ENCODE measurements around the gene OR1D5.

The OR1D5 gene

GRCh38 chr17:3035256-3035967 lies 28.0 kb downstream of the OR1D5 start:
- no peak for DNase-seq

GRCh38 chr17:3034578-3034920 lies 28.9 kb downstream of the OR1D5 start:
- WGBS (ENCODE audit: extremely low coverage, insufficient coverage, low lambda C conversion rate), result no CpG with 5 or more reads among the region's 9 CpGs

More at GRCh38 chr17:3035256-3035967, 28.0 kb downstream of the OR1D5 start:
- Histone ChIP-seq H2AK5ac (ENCODE audit: low read length) (no peak overlapping the region), H4K5ac (ENCODE audit: low read length) (no peak overlapping the region), H3K23ac (ENCODE audit: low read length) (no peak overlapping the region), H2BK5ac (ENCODE audit: low read length) (no peak overlapping the region), H4K8ac (ENCODE audit: low read depth, low read length) (no peak overlapping the region), H3K79me1 (ENCODE audit: low read length) (no peaks in the 10 kb centered on the region), H3K4me3 (ENCODE audit: low read length) (no peak overlapping the region), H3K36me3 (ENCODE audit: control insufficient read depth, insufficient read depth, low read length) (no peaks in the 10 kb centered on the region), H3K18ac (ENCODE audit: low read length) (no peak overlapping the region), H3K56ac (ENCODE audit: low read length) (no peak overlapping the region), H3K4me1 (ENCODE audit: control insufficient read depth, low read depth, low read length) (no peaks in the 10 kb centered on the region), H3K4me2 (ENCODE audit: low read length) (no peak overlapping the region), H2BK120ac (ENCODE audit: low read depth, low read length) (no peak overlapping the region), H3K4ac (ENCODE audit: low read depth, low read length) (no peak overlapping the region), H2BK15ac (replicated peaks; ENCODE audit: low read depth) (no peak overlapping the region), H3K9ac (ENCODE audit: low read length) (no peak overlapping the region), H3K27ac (ENCODE audit: low read depth, low read length) (no peak overlapping the region), H3K27me3 (ENCODE audit: insufficient read depth, low read length, poor library complexity) (no peaks in the 10 kb centered on the region), H3K79me2 (ENCODE audit: control insufficient read depth, insufficient read depth, low read length) (no peaks in the 10 kb centered on the region)
- no CpG with 5 or more reads among the region's 13 CpGs for WGBS (ENCODE audit: extremely low coverage, insufficient coverage, low lambda C conversion rate)

GRCh38 chr17:3033741-3034577 lies 29.4 kb downstream of the OR1D5 start:
- H3K27me3 ChIP-seq (ENCODE audit: insufficient read depth, low read length, poor library complexity), result no peaks in the 10 kb centered on the region
- H2BK120ac ChIP-seq (ENCODE audit: low read depth, low read length), result no peak overlapping the region
- peaks cover 3% of the 10 kb centered on the region for H3K36me3 ChIP-seq (ENCODE audit: control insufficient read depth, insufficient read depth, low read length)
- no peak overlapping the region for H2BK5ac ChIP-seq (ENCODE audit: low read length)
- no CpG with 5 or more reads among the region's 26 CpGs for WGBS (ENCODE audit: extremely low coverage, insufficient coverage, low lambda C conversion rate)
- H3K4me2 ChIP-seq (ENCODE audit: low read length), result no peak overlapping the region
- no peaks in the 10 kb centered on the region for H3K79me2 ChIP-seq (ENCODE audit: control insufficient read depth, insufficient read depth, low read length)
- H3K79me1 ChIP-seq (ENCODE audit: low read length), result no peaks in the 10 kb centered on the region
- H2BK15ac ChIP-seq (replicated peaks; ENCODE audit: low read depth), result no peak overlapping the region
- no peak overlapping the region for H4K8ac ChIP-seq (ENCODE audit: low read depth, low read length)
- no peak for DNase-seq
- no peak overlapping the region for H3K27ac ChIP-seq (ENCODE audit: low read depth, low read length)
- no peak overlapping the region for H2AK5ac ChIP-seq (ENCODE audit: low read length)
- H3K56ac ChIP-seq (ENCODE audit: low read length), result no peak overlapping the region
- H3K9ac ChIP-seq (ENCODE audit: low read length), result no peak overlapping the region
- no peak overlapping the region for H3K4ac ChIP-seq (ENCODE audit: low read depth, low read length)
- no peak overlapping the region for H3K4me3 ChIP-seq (ENCODE audit: low read length)
- H3K18ac ChIP-seq (ENCODE audit: low read length), result no peak overlapping the region
- no peaks in the 10 kb centered on the region for H3K4me1 ChIP-seq (ENCODE audit: control insufficient read depth, low read depth, low read length)
- no peak overlapping the region for H3K23ac ChIP-seq (ENCODE audit: low read length)
- H4K5ac ChIP-seq (ENCODE audit: low read length), result no peak overlapping the region

More at GRCh38 chr17:3034578-3034920, 28.9 kb downstream of the OR1D5 start:
- Histone ChIP-seq H3K9ac (ENCODE audit: low read length) (no peak overlapping the region), H2BK15ac (replicated peaks; ENCODE audit: low read depth) (no peak overlapping the region), H3K27ac (ENCODE audit: low read depth, low read length) (no peak overlapping the region), H3K23ac (ENCODE audit: low read length) (no peak overlapping the region), H3K79me2 (ENCODE audit: control insufficient read depth, insufficient read depth, low read length) (no peaks in the 10 kb centered on the region), H2AK5ac (ENCODE audit: low read length) (no peak overlapping the region), H3K4ac (ENCODE audit: low read depth, low read length) (no peak overlapping the region), H3K79me1 (ENCODE audit: low read length) (no peaks in the 10 kb centered on the region), H4K8ac (ENCODE audit: low read depth, low read length) (no peak overlapping the region), H2BK5ac (ENCODE audit: low read length) (no peak overlapping the region), H3K18ac (ENCODE audit: low read length) (no peak overlapping the region), H3K4me2 (ENCODE audit: low read length) (no peak overlapping the region), H3K36me3 (ENCODE audit: control insufficient read depth, insufficient read depth, low read length) (peaks cover under 1% of the 10 kb centered on the region), H3K56ac (ENCODE audit: low read length) (no peak overlapping the region), H4K5ac (ENCODE audit: low read length) (no peak overlapping the region), H3K27me3 (ENCODE audit: insufficient read depth, low read length, poor library complexity) (no peaks in the 10 kb centered on the region), H2BK120ac (ENCODE audit: low read depth, low read length) (no peak overlapping the region), H3K4me1 (ENCODE audit: control insufficient read depth, low read depth, low read length) (no peaks in the 10 kb centered on the region), H3K4me3 (ENCODE audit: low read length) (no peak overlapping the region)
- no peak for DNase-seq

GRCh38 chr17:3033248-3033640 lies 30.2 kb downstream of the OR1D5 start:
- Histone ChIP-seq H3K4me2 (ENCODE audit: low read length) (no peak overlapping the region), H4K8ac (ENCODE audit: low read depth, low read length) (no peak overlapping the region), H3K56ac (ENCODE audit: low read length) (no peak overlapping the region), H3K4me3 (ENCODE audit: low read length) (no peak overlapping the region), H3K9ac (ENCODE audit: low read length) (no peak overlapping the region), H3K18ac (ENCODE audit: low read length) (no peak overlapping the region), H3K27ac (ENCODE audit: low read depth, low read length) (no peak overlapping the region), H2BK5ac (ENCODE audit: low read length) (no peak overlapping the region), H3K4me1 (ENCODE audit: control insufficient read depth, low read depth, low read length) (no peaks in the 10 kb centered on the region), H3K23ac (ENCODE audit: low read length) (no peak overlapping the region), H2AK5ac (ENCODE audit: low read length) (no peak overlapping the region), H3K79me1 (ENCODE audit: low read length) (no peaks in the 10 kb centered on the region), H3K36me3 (ENCODE audit: control insufficient read depth, insufficient read depth, low read length) (peaks cover 3% of the 10 kb centered on the region), H3K27me3 (ENCODE audit: insufficient read depth, low read length, poor library complexity) (no peaks in the 10 kb centered on the region), H2BK15ac (replicated peaks; ENCODE audit: low read depth) (no peak overlapping the region), H4K5ac (ENCODE audit: low read length) (no peak overlapping the region), H2BK120ac (ENCODE audit: low read depth, low read length) (no peak overlapping the region), H3K79me2 (ENCODE audit: control insufficient read depth, insufficient read depth, low read length) (no peaks in the 10 kb centered on the region), H3K4ac (ENCODE audit: low read depth, low read length) (no peak overlapping the region)
- no CpG with 5 or more reads among the region's 15 CpGs for WGBS (ENCODE audit: extremely low coverage, insufficient coverage, low lambda C conversion rate)
- no peak for DNase-seq

- Histone ChIP-seq H3K79me1 (ENCODE audit: low read length) (no peaks in the 10 kb centered on the region), H3K79me2 (ENCODE audit: control insufficient read depth, insufficient read depth, low read length) (no peaks in the 10 kb centered on the region), H2BK120ac (ENCODE audit: low read depth, low read length) (no peak overlapping the region), H3K4ac (ENCODE audit: low read depth, low read length) (no peak overlapping the region), H3K27me3 (ENCODE audit: insufficient read depth, low read length, poor library complexity) (no peaks in the 10 kb centered on the region), H2AK5ac (ENCODE audit: low read length) (no peak overlapping the region), H3K56ac (ENCODE audit: low read length) (no peak overlapping the region), H3K18ac (ENCODE audit: low read length) (no peak overlapping the region), H3K23ac (ENCODE audit: low read length) (no peak overlapping the region), H3K9ac (ENCODE audit: low read length) (no peak overlapping the region), H3K4me1 (ENCODE audit: control insufficient read depth, low read depth, low read length) (no peaks in the 10 kb centered on the region), H4K8ac (ENCODE audit: low read depth, low read length) (no peak overlapping the region), H4K5ac (ENCODE audit: low read length) (no peak overlapping the region), H2BK15ac (replicated peaks; ENCODE audit: low read depth) (no peak overlapping the region), H3K4me2 (ENCODE audit: low read length) (no peak overlapping the region), H2BK5ac (ENCODE audit: low read length) (no peak overlapping the region), H3K27ac (ENCODE audit: low read depth, low read length) (no peak overlapping the region), H3K36me3 (ENCODE audit: control insufficient read depth, insufficient read depth, low read length) (peaks cover 3% of the 10 kb centered on the region), H3K4me3 (ENCODE audit: low read length) (no peak overlapping the region)
- WGBS (ENCODE audit: extremely low coverage, insufficient coverage, low lambda C conversion rate), result no CpG with 5 or more reads among the region's 27 CpGs
- DNase-seq, result no peak
Observed at GRCh38 chr17:3032258-3033247, 30.9 kb downstream of the OR1D5 start.

Data from mesendoderm (in vitro differentiated cells).